GM20431 (cell line): ENCODE measurements around the gene ZNF407.

Experiments used
- in situ Hi-C: fragments of 300-500 bp; cut with MseI, MboI; formaldehyde crosslinking; loops from one replicate; pipeline ENCODE4 v1.15.0; 2020; ENCODE audit warnings: low sequenced_read_pairs; ENCODE audit not compliant: unreplicated experiment

ZNF407 gene

GRCh38 chr18:74806073-74806472 is 208.4 kb downstream of the ZNF407 start:
- in situ Hi-C loops = no loop called here

DNA sequence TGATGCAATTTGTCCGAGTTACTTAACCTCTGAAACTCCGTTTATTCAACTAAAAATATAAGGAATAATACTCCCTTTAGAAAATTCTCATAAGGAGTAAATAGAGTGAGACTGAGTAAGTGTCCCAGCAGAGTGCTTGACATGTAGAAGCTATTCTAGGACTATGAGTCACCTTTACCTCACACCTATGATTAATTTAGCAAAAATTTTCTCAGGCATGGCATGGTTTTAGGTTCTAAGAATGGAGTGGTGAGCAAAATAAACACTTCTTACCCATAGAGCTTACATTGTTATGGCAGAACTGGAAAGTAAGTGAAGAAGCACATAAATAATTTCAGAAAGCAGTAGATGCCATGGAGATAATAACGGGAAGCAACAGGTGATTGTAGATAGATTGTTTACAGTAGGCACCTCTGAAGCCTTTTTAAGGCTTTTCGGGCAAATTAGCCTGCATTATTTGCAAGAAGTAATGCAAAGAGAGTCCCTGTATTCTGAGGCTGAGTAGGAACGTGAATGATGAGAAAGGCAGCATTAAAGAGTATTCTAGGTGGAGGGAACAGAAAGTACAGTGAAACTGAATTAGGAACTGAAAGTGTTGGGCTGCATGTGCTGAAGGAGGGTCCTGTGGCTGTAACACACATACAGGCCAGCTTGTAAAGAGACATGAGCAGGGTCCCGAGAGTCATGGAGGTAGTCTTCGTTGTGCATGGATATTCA is 209.2 kb downstream of the ZNF407 start:
- in situ Hi-C loops = no loop called here

DNA sequence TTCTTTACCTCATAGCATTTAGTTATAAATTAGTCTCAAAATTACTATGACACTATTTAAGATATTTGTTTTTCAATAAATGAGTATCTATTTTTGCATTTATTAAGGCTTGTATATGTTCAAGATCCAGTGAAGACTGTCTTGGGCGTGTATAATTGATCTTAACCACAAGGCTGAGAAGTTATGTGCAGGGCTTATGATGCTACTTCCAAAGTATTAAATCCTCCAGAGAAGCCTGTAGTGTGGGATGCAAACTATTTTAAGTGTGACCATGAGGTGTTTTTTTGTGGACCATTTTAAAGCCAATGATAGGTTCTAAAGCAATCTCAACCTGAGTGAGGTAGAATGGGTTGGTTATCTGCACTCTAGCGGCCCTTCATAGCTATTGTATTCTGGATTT is 219.9 kb downstream of the ZNF407 start:
- in situ Hi-C loops = no loop called here

GRCh38 chr18:74818516-74819175 is 221.0 kb downstream of the ZNF407 start:
- in situ Hi-C loops = no loop called here

GRCh38 chr18:74819433-74820059 is 221.9 kb downstream of the ZNF407 start:
- in situ Hi-C loops = no loop called here

DNA sequence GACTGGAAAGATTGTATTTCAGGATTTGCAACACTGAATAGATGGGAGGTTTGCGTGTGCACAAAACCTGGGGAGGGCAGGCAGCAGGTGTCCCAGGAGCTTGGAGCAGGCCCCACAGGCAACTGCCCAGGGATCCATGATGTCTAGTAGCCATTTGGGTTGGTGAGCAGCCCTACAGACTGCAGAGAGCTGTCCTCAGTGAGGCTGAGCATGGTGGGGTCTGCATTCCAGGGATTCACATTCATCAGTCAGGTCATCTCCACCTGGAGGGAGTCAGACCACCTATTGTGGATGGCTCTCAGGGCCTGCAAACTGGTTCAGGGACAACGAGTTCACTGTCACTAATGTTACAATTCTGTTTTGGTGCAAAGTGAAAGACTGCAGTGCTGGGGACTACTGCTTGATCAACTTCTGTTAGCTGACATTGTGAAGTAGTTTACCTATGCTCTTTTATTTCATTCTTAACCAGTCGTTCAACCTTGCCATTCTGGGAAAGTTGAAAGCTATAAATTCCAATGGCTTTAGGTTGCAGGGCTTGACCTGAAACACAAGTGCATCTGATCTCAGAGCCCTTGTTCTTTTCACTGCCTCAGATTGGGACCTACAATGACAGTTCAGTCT is 222.6 kb downstream of the ZNF407 start:
- in situ Hi-C loops = no loop called here

DNA sequence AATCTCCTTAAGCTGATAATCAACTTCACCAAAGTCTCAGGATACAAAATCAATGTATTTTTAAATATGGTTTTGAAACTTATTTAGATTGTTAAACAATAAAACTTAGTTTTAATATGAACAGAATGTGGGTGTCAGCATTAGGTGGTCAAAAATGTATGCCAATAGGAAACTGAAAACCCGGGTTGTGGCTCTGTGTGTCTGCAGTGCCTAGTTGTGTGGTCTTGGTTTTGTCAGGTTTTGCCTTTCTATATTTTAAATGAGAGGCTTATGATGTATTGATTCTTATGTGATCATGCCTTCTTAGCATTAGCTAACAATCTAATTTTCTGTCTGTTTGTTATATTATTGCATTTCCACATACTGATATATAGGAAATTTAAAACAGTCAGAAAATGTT is 227.8 kb downstream of the ZNF407 start:
- in situ Hi-C loops = no loop called here

- in situ Hi-C loops = no loop called here
Measured at GRCh38 chr18:74826572-74826971, 228.9 kb downstream of the ZNF407 start.

DNA sequence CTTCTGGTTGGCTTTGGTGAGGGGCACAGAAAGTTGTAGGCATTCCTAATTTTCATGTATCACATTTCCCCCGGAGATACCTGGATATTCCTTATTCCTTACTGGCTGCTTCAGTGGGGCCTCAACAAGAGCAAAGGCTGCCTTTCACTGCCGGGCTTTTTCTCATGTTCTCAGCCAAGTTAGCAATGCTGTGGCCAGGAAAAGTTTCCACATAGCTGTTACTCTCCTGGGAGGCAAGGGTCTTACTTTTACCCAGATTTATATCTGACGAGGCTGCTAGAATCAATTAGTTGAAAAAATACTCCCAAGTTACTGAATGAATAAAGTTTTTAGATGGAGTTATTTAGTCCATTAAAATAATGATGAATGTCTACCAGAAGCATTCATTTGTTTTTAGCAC is 230.5 kb downstream of the ZNF407 start:
- in situ Hi-C loops = no loop called here

DNA sequence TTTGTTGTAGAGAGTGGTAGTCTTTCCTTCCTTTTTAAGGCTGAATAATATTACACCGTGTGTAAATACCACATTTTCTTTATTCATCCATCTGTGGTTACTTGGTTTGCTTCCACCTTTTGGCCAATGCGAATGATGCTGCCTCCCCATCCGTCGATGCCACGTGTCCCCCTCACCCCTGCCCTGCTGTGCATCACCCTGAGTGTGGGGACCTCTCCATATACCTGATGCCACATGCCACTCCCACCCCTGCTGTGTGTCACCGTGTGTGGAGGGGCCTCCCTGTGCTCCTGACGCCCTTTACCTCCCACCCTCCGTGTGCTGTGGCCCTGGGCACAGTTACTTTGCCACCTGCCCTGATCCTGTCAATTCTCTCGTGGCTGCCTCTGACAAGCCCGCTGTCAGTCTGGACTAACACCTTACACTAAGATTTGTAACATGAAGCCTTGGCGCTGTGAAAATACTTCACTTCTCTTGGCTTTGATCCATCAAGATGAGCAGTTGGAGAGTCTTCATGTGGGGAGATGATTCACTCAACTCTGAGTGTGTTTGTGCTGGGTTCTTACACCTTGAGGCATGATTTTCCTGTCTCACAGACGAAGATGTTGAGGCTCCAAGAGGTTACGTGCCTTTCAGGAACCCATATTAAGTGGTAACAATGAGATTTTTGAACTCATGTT is 234.0 kb downstream of the ZNF407 start:
- in situ Hi-C loops = no loop called here

DNA sequence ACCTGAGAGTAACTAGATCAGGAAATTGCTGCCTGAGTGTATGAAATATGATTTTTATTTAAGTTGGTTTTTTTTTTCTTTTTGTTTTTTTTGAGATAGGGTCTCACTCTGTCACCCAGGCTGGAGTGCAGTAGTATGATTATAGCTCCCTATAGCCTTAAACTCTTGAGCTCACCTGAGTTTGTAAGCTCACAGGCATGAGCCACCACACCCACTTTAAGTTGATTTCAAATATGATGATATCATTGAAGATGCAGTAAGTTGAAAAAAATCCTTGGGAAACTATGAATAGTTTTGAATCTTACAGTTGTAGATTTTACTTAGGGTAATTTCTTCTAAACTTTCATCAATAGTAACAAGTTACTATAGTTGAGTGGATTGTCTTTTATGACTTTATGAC is 234.7 kb downstream of the ZNF407 start:
- in situ Hi-C loops = no loop called here

GRCh38 chr18:74832999-74833398 is 235.3 kb downstream of the ZNF407 start:
- in situ Hi-C loops = no loop called here

DNA sequence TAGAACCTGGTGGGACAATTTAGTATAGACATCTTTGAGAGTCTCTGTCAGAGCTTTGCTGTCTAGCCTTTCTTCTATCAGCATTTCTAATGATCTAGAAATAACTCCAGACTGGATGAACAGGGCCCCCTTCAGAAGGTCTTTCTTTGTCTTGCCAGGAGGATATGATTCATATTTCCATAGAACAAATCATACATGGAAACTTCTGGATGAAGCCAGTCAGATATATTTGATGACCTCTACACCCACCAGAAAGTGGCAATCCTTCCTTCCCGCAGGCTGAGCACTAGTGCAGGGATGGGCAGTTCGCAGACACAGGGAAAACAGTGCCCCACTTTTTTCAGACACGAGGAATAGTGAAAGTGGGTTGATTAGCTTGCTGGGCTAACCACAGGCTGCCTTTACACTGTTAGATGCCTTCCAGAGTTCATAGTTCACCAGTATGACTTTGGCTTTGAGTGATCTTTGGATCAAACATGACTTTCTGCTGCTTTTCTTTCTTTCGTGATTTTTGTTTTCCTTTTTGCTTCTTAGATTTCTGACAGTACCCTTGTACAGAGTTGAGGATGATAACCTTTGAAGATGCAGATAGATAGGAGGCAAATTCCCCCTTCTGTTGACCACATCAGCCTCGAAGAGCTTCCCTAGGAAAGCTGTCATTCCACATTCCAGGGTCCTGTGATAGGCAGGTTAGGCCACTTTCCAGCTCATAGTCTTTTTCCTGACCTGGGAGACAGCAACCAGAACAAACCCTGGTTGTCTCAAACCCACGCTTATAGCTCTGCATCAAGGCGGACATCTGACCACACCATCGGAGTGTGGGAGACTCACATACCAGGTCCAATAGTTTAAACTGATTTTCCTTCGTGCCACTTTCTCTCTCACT is 237.0 kb downstream of the ZNF407 start:
- in situ Hi-C loops = no loop called here

GRCh38 chr18:74836296-74837139 is 238.8 kb downstream of the ZNF407 start:
- in situ Hi-C loops = no loop called here

- in situ Hi-C loops = no loop called here
Measured at GRCh38 chr18:74840492-74841167, 243.0 kb downstream of the ZNF407 start.

GRCh38 chr18:74841248-74841647 is 243.6 kb downstream of the ZNF407 start:
- in situ Hi-C loops = no loop called here

DNA sequence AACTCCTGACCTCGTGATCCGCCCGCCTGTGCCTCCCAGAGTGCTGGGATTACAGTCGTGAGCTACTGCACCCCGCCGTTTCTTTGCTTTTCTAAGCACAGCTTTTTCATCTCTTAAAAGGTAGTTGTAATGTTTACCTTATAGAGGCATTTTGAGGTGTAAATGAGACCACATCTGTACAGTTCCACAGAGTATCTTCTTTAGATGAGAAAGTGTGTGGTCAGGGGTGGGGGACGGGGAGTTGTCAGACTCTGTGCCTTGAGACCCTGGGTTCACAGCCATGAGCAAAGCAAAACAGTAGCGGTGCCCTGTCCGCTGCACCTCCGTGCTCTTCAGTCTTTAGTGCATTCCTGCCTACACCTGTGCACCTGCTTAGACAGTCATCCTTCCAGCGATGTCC is 251.6 kb downstream of the ZNF407 start:
- in situ Hi-C loops = no loop called here

- in situ Hi-C loops = no loop called here
Measured at GRCh38 chr18:74856434-74856833, 258.8 kb downstream of the ZNF407 start.
